Measurements from ENCODE around the gene TJP2.

Gene TJP2

GRCh38 chr9:69136779-69137178 is 37.3 kb upstream of the TJP2 start:
- in situ Hi-C loops (cut with MboI; ENCODE audit: low sequenced_read_pairs, unreplicated experiment) = no loop called here
- TF ChIP-seq, protein P1, sequence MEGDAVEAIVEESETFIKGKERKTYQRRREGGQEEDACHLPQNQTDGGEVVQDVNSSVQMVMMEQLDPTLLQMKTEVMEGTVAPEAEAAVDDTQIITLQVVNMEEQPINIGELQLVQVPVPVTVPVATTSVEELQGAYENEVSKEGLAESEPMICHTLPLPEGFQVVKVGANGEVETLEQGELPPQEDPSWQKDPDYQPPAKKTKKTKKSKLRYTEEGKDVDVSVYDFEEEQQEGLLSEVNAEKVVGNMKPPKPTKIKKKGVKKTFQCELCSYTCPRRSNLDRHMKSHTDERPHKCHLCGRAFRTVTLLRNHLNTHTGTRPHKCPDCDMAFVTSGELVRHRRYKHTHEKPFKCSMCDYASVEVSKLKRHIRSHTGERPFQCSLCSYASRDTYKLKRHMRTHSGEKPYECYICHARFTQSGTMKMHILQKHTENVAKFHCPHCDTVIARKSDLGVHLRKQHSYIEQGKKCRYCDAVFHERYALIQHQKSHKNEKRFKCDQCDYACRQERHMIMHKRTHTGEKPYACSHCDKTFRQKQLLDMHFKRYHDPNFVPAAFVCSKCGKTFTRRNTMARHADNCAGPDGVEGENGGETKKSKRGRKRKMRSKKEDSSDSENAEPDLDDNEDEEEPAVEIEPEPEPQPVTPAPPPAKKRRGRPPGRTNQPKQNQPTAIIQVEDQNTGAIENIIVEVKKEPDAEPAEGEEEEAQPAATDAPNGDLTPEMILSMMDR (IDR thresholded peaks at IDR 0.05; ENCODE audit: borderline replicate concordance, control extremely low read depth, extremely low read depth, insufficient read depth, missing control alignments) = no peak
- DNase-seq (ENCODE audit: low spot score) = no peak

- no peak for DNase-seq (ENCODE audit: low spot score)
- TF ChIP-seq, protein P1 (IDR thresholded peaks at IDR 0.05; ENCODE audit: borderline replicate concordance, control extremely low read depth, extremely low read depth, insufficient read depth, missing control alignments) = no peak
- in situ Hi-C loops (cut with MboI; ENCODE audit: low sequenced_read_pairs, unreplicated experiment) = no loop called here
These were observed 36.8 kb upstream of the TJP2 start for GRCh38 chr9:69137311-69137710.

DNA sequence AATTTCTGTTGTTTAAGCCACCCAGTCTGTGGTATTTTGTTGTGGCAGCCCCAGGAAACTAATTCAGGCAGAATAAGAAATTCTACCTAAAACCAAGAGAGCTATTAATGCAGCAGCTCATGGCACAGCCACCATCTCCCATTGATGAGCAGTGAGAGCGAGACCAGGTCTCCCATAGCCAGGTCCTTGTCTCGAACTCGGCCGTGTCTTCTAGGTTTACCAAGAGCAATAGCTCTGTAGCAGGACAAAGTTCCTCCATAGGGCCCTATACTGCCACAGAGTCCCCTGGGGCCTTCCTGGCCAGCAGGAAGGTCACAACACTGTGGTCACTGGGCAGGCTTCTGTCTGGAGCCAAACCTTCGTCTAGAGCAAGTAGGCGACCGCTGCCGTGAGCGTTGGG is 34.5 kb upstream of the TJP2 start:
- in situ Hi-C loops (cut with MboI; ENCODE audit: low sequenced_read_pairs, unreplicated experiment) = no loop called here
- no peak for DNase-seq (ENCODE audit: low spot score)
- TF ChIP-seq, protein P1 (IDR thresholded peaks at IDR 0.05; ENCODE audit: borderline replicate concordance, control extremely low read depth, extremely low read depth, insufficient read depth, missing control alignments) = no peak

DNA sequence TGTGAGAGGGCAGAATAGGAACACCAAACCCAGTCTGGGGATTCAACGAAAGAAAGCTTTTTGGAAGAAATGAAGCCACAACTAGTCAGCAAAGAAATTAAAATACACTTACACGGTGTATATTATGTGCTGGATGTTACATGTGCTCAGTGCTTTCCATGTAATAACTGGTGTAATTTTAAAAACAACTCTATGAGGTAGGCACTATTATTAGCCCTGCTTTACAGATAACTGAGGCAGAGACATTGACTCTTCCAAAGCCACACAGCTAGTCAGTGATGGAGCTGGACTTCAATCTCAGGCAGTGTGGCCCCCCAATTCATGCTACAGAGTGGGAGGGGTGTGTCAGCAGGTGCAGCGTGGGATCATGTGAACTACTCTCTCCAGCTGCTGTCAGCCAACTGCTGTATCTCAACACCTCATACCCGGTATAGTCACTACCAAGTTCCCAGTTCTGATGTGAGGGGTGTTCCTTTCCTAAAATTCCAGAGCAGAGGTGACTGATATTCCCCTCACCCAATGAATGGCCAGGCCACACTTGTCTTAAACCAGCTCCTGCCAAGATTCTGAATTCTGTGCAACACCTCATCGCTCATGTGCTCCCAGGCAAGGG is 33.8 kb upstream of the TJP2 start:
- DNase-seq (ENCODE audit: low spot score) = no peak
- in situ Hi-C loops (cut with MboI; ENCODE audit: low sequenced_read_pairs, unreplicated experiment) = no loop called here
- TF ChIP-seq, protein P1 (IDR thresholded peaks at IDR 0.05; ENCODE audit: borderline replicate concordance, control extremely low read depth, extremely low read depth, insufficient read depth, missing control alignments) = no peak

DNA sequence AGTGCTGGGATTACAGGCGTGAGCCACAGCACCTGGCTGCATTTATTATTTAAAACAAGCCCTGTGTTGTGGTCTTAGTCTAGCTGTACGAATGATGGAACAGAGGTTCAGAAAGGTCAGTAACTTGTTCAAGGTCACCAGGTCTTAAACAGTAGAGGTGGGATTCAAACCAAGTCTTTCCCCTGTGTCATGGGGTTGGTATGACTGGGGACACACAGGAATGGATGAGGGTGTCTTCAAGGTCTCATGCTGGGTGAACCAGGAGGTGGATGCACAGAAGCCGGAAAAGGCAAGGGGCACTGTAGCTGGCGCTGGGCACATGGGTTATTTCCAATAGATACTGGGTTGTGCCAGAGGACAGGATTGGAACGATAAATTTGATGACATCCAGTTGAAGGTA is 32.2 kb upstream of the TJP2 start:
- no peak for DNase-seq (ENCODE audit: low spot score)
- in situ Hi-C loops (cut with MboI; ENCODE audit: low sequenced_read_pairs, unreplicated experiment) = no loop called here
- TF ChIP-seq, protein P1 (IDR thresholded peaks at IDR 0.05; ENCODE audit: borderline replicate concordance, control extremely low read depth, extremely low read depth, insufficient read depth, missing control alignments) = no peak

GRCh38 chr9:69143291-69143690 is 30.8 kb upstream of the TJP2 start:
- DNase-seq (ENCODE audit: low spot score) = no peak
- TF ChIP-seq, protein P1 (IDR thresholded peaks at IDR 0.05; ENCODE audit: borderline replicate concordance, control extremely low read depth, extremely low read depth, insufficient read depth, missing control alignments) = no peak
- in situ Hi-C loops (cut with MboI; ENCODE audit: low sequenced_read_pairs, unreplicated experiment) = no loop called here

Measured in GM13976 (cell line).